GM10266 (cell line): ENCODE data around the gene PTMS.
A peak's percentile ranks its signal among the peaks of the same experiment; 100 is the strongest.

Experiments
- DNase-seq: peaks from one replicate; pipeline ENCODE4 v3.0.0; 2012; ENCODE audit errors: extremely low spot score
- TF ChIP-seq, protein P1 (sequence below): IDR thresholded peaks from 2 replicates; pipeline ENCODE4 v1.5.1; 2012; ENCODE audit warnings: mild to moderate bottlenecking, low read depth; ENCODE audit not compliant: control insufficient read depth, insufficient read depth; ENCODE audit errors: missing control alignments

PTMS gene

DNA sequence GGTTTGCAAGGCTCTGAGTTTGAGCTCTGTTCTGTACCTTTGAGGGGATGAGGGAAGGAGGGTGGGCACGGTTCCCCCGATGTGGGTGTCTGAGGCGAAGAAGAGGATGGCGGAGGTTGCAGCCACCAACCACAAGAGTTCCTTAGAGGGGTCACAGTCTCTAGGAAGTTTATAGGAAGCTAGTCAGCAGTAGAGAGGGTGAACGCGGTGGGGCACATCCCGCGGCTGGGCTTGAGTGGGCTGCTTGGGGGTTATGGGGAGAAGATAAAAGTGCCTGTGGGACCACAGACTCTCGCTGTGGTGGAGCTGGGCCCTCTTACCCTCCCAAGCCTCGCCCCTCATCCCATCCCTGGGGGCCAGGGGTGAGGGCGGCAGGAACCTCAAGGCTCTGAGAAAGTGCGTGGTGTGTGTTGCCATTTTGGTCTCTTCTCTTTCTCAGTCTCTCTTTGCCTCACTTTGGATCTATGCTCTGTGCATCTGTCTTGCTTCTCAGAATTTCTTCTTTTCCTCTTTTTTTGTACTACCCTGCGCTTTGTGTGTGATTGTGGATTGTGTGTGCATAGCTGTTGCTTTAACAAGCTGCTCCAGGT lies 25.9 kb downstream of the PTMS start:
- no peak for DNase-seq
- TF ChIP-seq, protein P1, sequence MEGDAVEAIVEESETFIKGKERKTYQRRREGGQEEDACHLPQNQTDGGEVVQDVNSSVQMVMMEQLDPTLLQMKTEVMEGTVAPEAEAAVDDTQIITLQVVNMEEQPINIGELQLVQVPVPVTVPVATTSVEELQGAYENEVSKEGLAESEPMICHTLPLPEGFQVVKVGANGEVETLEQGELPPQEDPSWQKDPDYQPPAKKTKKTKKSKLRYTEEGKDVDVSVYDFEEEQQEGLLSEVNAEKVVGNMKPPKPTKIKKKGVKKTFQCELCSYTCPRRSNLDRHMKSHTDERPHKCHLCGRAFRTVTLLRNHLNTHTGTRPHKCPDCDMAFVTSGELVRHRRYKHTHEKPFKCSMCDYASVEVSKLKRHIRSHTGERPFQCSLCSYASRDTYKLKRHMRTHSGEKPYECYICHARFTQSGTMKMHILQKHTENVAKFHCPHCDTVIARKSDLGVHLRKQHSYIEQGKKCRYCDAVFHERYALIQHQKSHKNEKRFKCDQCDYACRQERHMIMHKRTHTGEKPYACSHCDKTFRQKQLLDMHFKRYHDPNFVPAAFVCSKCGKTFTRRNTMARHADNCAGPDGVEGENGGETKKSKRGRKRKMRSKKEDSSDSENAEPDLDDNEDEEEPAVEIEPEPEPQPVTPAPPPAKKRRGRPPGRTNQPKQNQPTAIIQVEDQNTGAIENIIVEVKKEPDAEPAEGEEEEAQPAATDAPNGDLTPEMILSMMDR: no peak

DNA sequence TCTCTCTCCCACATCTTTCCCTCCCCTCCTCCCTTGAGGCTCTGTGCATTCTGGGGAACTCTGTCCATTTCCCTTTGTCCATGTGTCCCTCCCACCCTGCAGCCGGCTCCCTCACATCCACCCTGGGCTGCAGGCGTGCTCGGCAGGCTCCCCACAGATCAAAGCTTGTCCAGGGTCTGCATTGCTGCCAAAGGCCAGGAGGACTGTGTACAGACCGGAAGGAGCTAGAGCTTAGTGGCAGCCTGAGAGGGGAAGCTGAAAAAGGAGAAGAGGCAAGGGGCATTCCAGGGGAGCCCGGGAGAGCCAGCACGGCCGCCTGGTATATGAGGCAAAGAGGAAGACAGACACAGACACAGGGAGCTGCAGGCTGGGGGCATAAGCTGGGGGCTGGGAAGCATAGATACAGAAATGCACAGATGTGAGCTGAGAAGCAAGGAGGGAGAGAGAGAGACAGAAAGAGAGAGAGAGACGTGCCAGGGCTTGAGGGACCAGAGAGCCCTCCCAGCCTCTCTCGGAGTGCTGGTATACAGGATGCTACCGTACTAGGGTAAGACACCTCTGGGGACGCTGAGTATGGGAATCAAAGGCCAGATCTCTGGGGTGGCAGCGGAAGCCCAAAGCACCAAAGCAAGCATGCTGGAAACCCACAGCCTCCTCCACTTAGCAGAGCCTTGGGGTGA lies 26.5 kb downstream of the PTMS start:
- DNase-seq: peak; percentile 45
- TF ChIP-seq, protein P1: no peak

- TF ChIP-seq, protein P1: no peak
- no peak for DNase-seq
Observed at GRCh38 chr12:6795088-6795487, 28.9 kb downstream of the PTMS start.

GRCh38 chr12:6796576-6796975 lies 30.4 kb downstream of the PTMS start:
- no peak for DNase-seq
- TF ChIP-seq, protein P1: no peak

DNA sequence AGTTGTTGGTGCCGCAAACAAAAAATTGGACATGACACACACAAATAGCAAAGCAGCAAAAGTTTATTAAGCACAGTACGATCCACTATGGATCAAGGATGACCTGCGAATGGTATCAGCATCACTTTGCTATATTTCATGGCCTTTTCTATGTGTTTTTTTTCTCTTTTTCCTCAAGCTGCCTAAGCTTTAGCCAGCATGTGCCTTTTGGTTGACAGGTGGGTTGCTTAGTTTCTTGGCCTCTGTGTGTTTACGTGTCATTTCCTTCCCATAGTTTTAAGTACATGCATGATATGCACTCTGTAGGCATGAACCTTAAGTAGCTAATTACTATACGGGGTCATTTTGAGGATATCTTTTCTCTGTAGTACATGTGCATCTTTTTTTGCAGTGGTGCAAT lies 33.0 kb downstream of the PTMS start:
- TF ChIP-seq, protein P1: no peak
- no peak for DNase-seq

GRCh38 chr12:6807170-6807569 lies 41.0 kb downstream of the PTMS start:
- TF ChIP-seq, protein P1: no peak
- DNase-seq: no peak

DNA sequence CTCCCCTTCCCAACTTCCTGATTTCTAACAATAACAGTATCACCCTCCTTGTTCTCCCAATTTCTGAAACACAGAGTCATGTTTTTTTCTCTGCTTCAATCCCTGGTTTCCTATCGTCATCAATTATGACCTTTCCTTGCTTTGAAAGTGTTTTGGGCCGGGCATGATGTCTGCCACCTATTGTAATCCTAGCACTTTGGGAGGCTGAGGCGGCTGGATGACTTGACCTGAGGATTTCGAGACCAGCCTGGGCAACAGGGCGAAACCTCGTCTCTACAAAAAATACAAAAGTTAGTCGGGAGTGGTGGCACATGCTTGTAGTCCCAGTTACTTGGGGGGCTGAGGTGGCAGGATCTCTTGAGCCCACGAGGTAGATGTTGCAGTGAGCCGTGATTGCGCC lies 42.9 kb downstream of the PTMS start:
- TF ChIP-seq, protein P1: no peak
- DNase-seq: no peak
